ENCODE data around the gene FN1.

DNA sequence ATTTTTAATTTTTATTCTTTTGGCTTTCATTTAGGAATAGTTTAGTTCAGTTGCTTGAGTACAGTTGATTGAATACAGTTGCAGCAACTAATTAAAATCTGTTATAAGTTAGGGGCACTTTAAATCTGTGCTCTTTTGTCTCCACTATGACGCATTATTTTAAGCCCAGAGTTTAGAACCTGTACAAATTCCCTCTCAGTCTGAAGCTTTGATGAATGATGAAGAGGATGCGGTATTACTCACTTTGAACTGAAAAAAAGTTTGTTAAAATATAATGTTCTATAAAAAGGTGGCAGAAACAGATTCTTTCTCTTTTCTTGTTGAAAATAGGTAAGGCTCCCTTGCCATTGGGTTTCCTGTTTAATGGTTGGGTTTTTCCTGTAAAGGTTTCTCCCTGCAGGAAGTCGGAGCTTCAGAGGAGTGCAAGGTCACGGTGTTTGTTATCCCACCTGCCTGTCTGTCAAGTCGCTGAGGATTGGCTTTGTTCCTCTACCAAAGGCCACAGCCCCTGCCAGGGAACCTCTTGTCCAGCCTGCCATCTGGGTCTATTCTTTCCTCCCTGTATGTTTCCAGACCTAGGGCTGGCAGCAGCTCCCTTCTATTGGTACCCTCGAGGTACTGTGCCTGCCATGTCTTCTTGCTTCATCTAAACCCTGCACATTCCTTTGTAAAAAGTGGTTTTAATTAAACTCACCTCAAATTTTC is 43.8 kb upstream of the FN1 start:
- TF ChIP-seq POLR2A (IDR thresholded peaks at IDR 0.05), result no peak
- TF ChIP-seq, protein P1, sequence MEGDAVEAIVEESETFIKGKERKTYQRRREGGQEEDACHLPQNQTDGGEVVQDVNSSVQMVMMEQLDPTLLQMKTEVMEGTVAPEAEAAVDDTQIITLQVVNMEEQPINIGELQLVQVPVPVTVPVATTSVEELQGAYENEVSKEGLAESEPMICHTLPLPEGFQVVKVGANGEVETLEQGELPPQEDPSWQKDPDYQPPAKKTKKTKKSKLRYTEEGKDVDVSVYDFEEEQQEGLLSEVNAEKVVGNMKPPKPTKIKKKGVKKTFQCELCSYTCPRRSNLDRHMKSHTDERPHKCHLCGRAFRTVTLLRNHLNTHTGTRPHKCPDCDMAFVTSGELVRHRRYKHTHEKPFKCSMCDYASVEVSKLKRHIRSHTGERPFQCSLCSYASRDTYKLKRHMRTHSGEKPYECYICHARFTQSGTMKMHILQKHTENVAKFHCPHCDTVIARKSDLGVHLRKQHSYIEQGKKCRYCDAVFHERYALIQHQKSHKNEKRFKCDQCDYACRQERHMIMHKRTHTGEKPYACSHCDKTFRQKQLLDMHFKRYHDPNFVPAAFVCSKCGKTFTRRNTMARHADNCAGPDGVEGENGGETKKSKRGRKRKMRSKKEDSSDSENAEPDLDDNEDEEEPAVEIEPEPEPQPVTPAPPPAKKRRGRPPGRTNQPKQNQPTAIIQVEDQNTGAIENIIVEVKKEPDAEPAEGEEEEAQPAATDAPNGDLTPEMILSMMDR (IDR thresholded peaks at IDR 0.05), result no peak

Measured in thyroid gland (tissue), 4 donors.